ENCODE measurements around the gene HELZ2. TPM values are rescaled to one million over a fixed set of nuclear protein-coding genes. Genes with fewer than 3 reads are reported as not detected.

HELZ2 gene
- total RNA-seq, 4 donors from 2014 or later, result 24.3 to 45.5 (median 36.0) TPM

- Histone ChIP-seq H3K27me3 (no peaks in the 10 kb centered on the region), H3K9me3 (no peaks in the 10 kb centered on the region), H3K36me3 (peaks cover 37 to 39% of the 10 kb centered on the region in 2 donors), H3K27ac (no peak overlapping the region), H3K4me1 (no peaks in the 10 kb centered on the region), H3K4me3 (replicated peaks in 1 of 3) (no peak overlapping the region)
- WGBS, 2 donors, result 81 to 83% methylated on average over 8 to 9 of the region's 11 CpGs
- intact Hi-C loops (cut with DNase I), result no loop called here
- DNase-seq, result no peak
- no peak for TF ChIP-seq POLR2A (IDR thresholded peaks at IDR 0.05)
- TF ChIP-seq, protein P1, sequence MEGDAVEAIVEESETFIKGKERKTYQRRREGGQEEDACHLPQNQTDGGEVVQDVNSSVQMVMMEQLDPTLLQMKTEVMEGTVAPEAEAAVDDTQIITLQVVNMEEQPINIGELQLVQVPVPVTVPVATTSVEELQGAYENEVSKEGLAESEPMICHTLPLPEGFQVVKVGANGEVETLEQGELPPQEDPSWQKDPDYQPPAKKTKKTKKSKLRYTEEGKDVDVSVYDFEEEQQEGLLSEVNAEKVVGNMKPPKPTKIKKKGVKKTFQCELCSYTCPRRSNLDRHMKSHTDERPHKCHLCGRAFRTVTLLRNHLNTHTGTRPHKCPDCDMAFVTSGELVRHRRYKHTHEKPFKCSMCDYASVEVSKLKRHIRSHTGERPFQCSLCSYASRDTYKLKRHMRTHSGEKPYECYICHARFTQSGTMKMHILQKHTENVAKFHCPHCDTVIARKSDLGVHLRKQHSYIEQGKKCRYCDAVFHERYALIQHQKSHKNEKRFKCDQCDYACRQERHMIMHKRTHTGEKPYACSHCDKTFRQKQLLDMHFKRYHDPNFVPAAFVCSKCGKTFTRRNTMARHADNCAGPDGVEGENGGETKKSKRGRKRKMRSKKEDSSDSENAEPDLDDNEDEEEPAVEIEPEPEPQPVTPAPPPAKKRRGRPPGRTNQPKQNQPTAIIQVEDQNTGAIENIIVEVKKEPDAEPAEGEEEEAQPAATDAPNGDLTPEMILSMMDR (IDR thresholded peaks at IDR 0.05), result no peak
Observed at GRCh38 chr20:63588641-63589041, 14.6 kb upstream of the HELZ2 start.

DNA sequence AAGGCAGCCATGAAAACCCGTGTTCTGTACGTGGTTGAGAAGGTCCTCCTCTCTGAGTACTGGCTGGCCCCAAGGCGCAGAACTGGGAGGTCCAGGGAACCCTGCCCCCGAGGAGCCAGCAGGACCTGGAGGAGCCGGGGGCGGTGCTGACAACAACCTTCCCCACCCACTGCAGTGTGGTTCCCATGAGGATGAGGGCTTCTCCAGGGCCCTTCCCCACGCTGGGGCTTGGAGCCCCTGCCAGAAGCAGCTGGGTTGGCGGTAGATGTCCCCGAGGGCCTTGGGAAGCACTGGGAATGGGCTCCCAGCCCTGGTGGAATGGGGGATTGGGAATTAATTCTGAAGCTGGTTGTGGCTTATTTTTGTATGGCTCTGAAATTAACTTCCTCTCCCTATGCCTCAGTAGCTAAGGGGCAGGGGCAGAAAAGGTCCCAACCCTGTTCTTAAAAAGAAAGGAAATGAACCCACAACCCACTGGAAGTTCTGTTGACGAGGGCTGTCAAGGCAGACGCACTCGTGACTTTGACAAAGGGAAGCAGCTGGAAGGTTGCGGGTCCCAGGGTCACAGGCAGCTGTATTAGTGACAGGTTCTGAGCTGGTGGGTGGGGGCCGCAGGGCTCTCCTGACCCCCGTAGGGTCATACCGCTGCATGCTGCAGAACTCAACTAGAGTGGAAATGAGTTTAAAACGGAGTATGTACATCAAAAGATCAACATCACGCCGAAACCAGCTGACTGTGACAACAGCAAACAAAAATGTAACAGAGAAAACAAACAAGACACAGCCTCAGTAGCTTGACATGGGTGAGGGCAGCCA lies 13.9 kb upstream of the HELZ2 start:
- TF ChIP-seq, protein P1 (IDR thresholded peaks at IDR 0.05), result no peak
- no peak for TF ChIP-seq POLR2A (IDR thresholded peaks at IDR 0.05)
- Histone ChIP-seq H3K27ac (no peak overlapping the region), H3K36me3 (peaks cover 37 to 39% of the 10 kb centered on the region in 2 donors), H3K4me3 (replicated peaks in 1 of 3) (no peak overlapping the region), H3K27me3 (no peaks in the 10 kb centered on the region), H3K4me1 (no peaks in the 10 kb centered on the region), H3K9me3 (no peaks in the 10 kb centered on the region)
- no peak for DNase-seq
- intact Hi-C loops (cut with DNase I), result no loop called here
- WGBS, 2 donors, result 78 to 81% methylated on average over 15 to 19 of the region's 19 CpGs

DNA sequence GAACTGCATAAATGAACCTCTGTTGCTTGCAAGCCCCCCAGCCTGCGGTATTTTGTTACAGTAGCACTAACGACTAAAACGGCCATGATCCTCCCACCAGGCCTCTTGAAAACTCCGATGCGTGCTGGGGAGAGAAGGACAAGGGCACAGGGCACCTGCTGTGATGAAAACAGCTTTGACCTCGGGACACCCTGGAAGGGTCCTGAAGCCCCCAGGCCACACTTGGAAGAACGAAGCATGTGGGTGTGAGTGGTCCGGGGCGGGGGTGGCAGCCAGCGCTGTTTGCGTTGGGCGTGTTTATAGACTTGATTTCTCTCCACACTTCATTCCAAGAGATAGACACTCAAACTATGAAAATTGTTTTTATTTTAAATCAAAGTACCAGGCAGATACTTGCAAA lies 13.2 kb upstream of the HELZ2 start:
- intact Hi-C loops (cut with DNase I), result no loop called here
- H3K27ac ChIP-seq, result no peak overlapping the region
- DNase-seq, result no peak
- TF ChIP-seq, protein P1 (IDR thresholded peaks at IDR 0.05), result no peak
- no peak for TF ChIP-seq POLR2A (IDR thresholded peaks at IDR 0.05)
- WGBS, 2 donors, result 91 to 95% methylated on average over 12 of the region's 12 CpGs
- H3K36me3 ChIP-seq, result peaks cover 32 to 33% of the 10 kb centered on the region in 2 donors
- H3K4me1 ChIP-seq, result no peaks in the 10 kb centered on the region
- no peaks in the 10 kb centered on the region for H3K27me3 ChIP-seq
- no peaks in the 10 kb centered on the region for H3K9me3 ChIP-seq
- H3K4me3 ChIP-seq (replicated peaks in 1 of 3), result no peak overlapping the region

DNA sequence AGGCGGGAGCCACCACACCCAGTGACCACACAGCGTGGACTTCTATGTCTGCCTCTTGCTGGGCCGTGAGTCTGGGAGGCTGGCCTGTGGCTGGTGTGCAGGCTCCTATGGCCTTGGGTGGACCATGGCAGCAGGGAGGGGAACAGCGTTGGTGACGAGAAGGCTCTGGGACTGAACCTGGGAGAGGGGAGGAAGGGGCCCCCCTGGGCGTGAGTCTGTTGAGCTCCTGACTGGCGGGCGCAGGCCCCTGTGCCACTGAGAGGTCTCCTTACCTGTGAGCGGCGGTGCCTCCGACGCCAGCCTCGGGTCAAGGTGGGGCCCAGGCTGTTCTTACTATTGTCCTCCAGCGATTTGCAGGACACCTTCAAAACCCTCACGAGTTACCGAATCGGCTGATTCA lies 12.8 kb upstream of the HELZ2 start:
- DNase-seq, result no peak
- TF ChIP-seq, protein P1 (IDR thresholded peaks at IDR 0.05), result no peak
- TF ChIP-seq POLR2A (IDR thresholded peaks at IDR 0.05), result no peak
- Histone ChIP-seq H3K9me3 (no peaks in the 10 kb centered on the region), H3K36me3 (peaks cover 27 to 28% of the 10 kb centered on the region in 2 donors), H3K27me3 (no peaks in the 10 kb centered on the region), H3K27ac (no peak overlapping the region), H3K4me1 (no peaks in the 10 kb centered on the region), H3K4me3 (replicated peaks in 1 of 3) (no peak overlapping the region)
- 92 to 95% methylated on average over 7 to 11 of the region's 17 CpGs for WGBS, 2 donors
- intact Hi-C loops (cut with DNase I), result no loop called here
